Effector memory CD8-positive, alpha-beta T cell (primary cell): Measurements from ENCODE around the gene DDT.
"Not testable (repeated sequence)": the region's sequence is repeated elsewhere in the genome, so short reads cannot be mapped to it uniquely, and the experiment has no call there.

Experiments
- ATAC-seq: fragments of 150-1000 bp; cut with Tn5 transposase; replicated peaks from 2 replicates; pipeline ENCODE4 v1.10.0; 2021; ENCODE audit warnings: mild to moderate bottlenecking, moderate library complexity
- DNase-seq, 3 experiments: peaks; one replicate each; pipeline ENCODE4 v3.0.0; 2021
- H3K27ac Mint-ChIP-seq, 2 donors: one replicate each; pipeline ENCODE4 v1.8.0; 2022; ENCODE audit warnings: mild to moderate bottlenecking in 2 of 2, mixed read lengths in 2 of 2, moderate library complexity in 2 of 2
- H3K27me3 Mint-ChIP-seq, 2 donors: one replicate each; pipeline ENCODE4 v1.8.0; 2022; ENCODE audit warnings: mixed read lengths in 2 of 2
- H3K36me3 Mint-ChIP-seq: one replicate; pipeline ENCODE4 v1.8.0; 2022; ENCODE audit warnings: mild to moderate bottlenecking, moderate library complexity, mixed read lengths; ENCODE audit not compliant: insufficient read depth
- H3K4me1 Mint-ChIP-seq, 2 donors: one replicate each; pipeline ENCODE4 v1.8.0; 2022; ENCODE audit warnings: low read depth in 2 of 2, mixed read lengths in 2 of 2
- H3K4me3 Mint-ChIP-seq, 2 donors: one replicate each; pipeline ENCODE4 v1.8.0; 2022; ENCODE audit warnings: mild to moderate bottlenecking in 2 of 2, mixed read lengths in 2 of 2, moderate library complexity in 2 of 2
- H3K9me3 Mint-ChIP-seq, 2 donors: one replicate each; pipeline ENCODE4 v1.8.0; 2022; ENCODE audit warnings: mixed read lengths in 2 of 2
- total RNA-seq, 9 experiments: gene quantifications; one replicate each; lab custom pipeline; 2026; lab: John Stamatoyannopoulos, UW

Gene DDT
- 6.0 to 10.1 (median 7.1) reads per million in 9 experiments for total RNA-seq

GRCh38 chr22:23974345-23974744 lies at the start of gene DDT:
Gene DDT, minus strand, starts transcription at chr22:23974441. Its CDS starts 27 bp downstream, at chr22:23974414.
- peak; percentile 95 for ATAC-seq
- Mint-ChIP-seq H3K36me3 (peaks cover 16% of the 10 kb centered on the region), H3K4me1 (peaks cover 19 to 21% of the 10 kb centered on the region in 2 donors)
- not testable (repeated sequence) for H3K9me3 Mint-ChIP-seq, DNase-seq, H3K4me3 Mint-ChIP-seq, H3K27ac Mint-ChIP-seq, H3K27me3 Mint-ChIP-seq

- peak overlapping the region in 1 of 2 donors; percentile 70 for H3K27ac Mint-ChIP-seq
Observed at GRCh38 chr22:24023204-24023789, 49.1 kb upstream of the DDT start.

GRCh38 chr22:24021304-24021703 lies 47.1 kb upstream of the DDT start:
- no peak overlapping the region for H3K4me3 Mint-ChIP-seq
- H3K27ac Mint-ChIP-seq, result peak overlapping the region in 1 of 2 donors; percentile 69
- peaks cover 13 to 46% of the 10 kb centered on the region in 2 donors for H3K4me1 Mint-ChIP-seq
- H3K36me3 Mint-ChIP-seq, result peaks cover 16% of the 10 kb centered on the region
- DNase-seq, result no peak
- no peak for ATAC-seq
- H3K27me3 Mint-ChIP-seq, result no peaks in the 10 kb centered on the region
- no peaks in the 10 kb centered on the region for H3K9me3 Mint-ChIP-seq

More at GRCh38 chr22:24023204-24023789, 49.1 kb upstream of the DDT start:
- no peak overlapping the region for H3K4me3 Mint-ChIP-seq
- peaks cover 11 to 51% of the 10 kb centered on the region in 2 donors for H3K4me1 Mint-ChIP-seq
- DNase-seq (no peak), ATAC-seq (no peak)
- H3K27me3 Mint-ChIP-seq, result no peaks in the 10 kb centered on the region
- H3K36me3 Mint-ChIP-seq, result peaks cover 12% of the 10 kb centered on the region
- no peaks in the 10 kb centered on the region for H3K9me3 Mint-ChIP-seq

- ATAC-seq (no peak), DNase-seq (no peak)
- Mint-ChIP-seq H3K4me1 (peaks cover 14 to 41% of the 10 kb centered on the region in 2 donors), H3K4me3 (no peak overlapping the region), H3K27me3 (no peaks in the 10 kb centered on the region), H3K27ac (no peak overlapping the region), H3K36me3 (peaks cover 17% of the 10 kb centered on the region), H3K9me3 (no peaks in the 10 kb centered on the region)
Observed at GRCh38 chr22:24016156-24016555, 41.9 kb upstream of the DDT start.

GRCh38 chr22:24011735-24012068 lies 37.5 kb upstream of the DDT start:
- Mint-ChIP-seq H3K36me3 (peaks cover 15% of the 10 kb centered on the region), H3K4me3 (peak overlapping the region; percentile 94 to 96), H3K27me3 (no peaks in the 10 kb centered on the region), H3K9me3 (no peaks in the 10 kb centered on the region), H3K4me1 (peaks cover 14 to 37% of the 10 kb centered on the region in 2 donors), H3K27ac (peak overlapping the region; percentile 97 to 98)
- no peak for DNase-seq
- ATAC-seq, result no peak

- no peak for ATAC-seq
- peaks cover 14 to 30% of the 10 kb centered on the region in 2 donors for H3K4me1 Mint-ChIP-seq
- no peaks in the 10 kb centered on the region for H3K27me3 Mint-ChIP-seq
- H3K27ac Mint-ChIP-seq, result peak overlapping the region in 1 of 2 donors; percentile 97
- peaks cover 15% of the 10 kb centered on the region for H3K36me3 Mint-ChIP-seq
- H3K9me3 Mint-ChIP-seq, result no peaks in the 10 kb centered on the region
- DNase-seq, result no peak
- H3K4me3 Mint-ChIP-seq, result no peak overlapping the region
Observed at GRCh38 chr22:24010018-24010391, 35.8 kb upstream of the DDT start.

GRCh38 chr22:24009227-24010017 lies 35.2 kb upstream of the DDT start:
- no peak for DNase-seq
- no peaks in the 10 kb centered on the region for H3K27me3 Mint-ChIP-seq
- H3K9me3 Mint-ChIP-seq, result no peaks in the 10 kb centered on the region
- H3K36me3 Mint-ChIP-seq, result peaks cover 15% of the 10 kb centered on the region
- peaks cover 14 to 25% of the 10 kb centered on the region in 2 donors for H3K4me1 Mint-ChIP-seq
- peak overlapping the region in 1 of 2 donors; percentile 97 for H3K27ac Mint-ChIP-seq
- ATAC-seq, result no peak
- no peak overlapping the region for H3K4me3 Mint-ChIP-seq

- no peak overlapping the region for H3K27ac Mint-ChIP-seq
- H3K27me3 Mint-ChIP-seq, result no peaks in the 10 kb centered on the region
- ATAC-seq (no peak), DNase-seq (no peak)
- peaks cover 11 to 21% of the 10 kb centered on the region in 2 donors for H3K4me1 Mint-ChIP-seq
- H3K36me3 Mint-ChIP-seq, result peaks cover 15% of the 10 kb centered on the region
- no peaks in the 10 kb centered on the region for H3K9me3 Mint-ChIP-seq
- H3K4me3 Mint-ChIP-seq, result no peak overlapping the region
Observed at GRCh38 chr22:24008381-24009226, 34.4 kb upstream of the DDT start.

GRCh38 chr22:24008022-24008283 lies 33.7 kb upstream of the DDT start:
- Mint-ChIP-seq H3K9me3 (no peaks in the 10 kb centered on the region), H3K27me3 (no peaks in the 10 kb centered on the region), H3K4me1 (peaks cover 8 to 16% of the 10 kb centered on the region in 2 donors), H3K4me3 (no peak overlapping the region), H3K36me3 (peaks cover 11% of the 10 kb centered on the region), H3K27ac (no peak overlapping the region)
- DNase-seq (no peak), ATAC-seq (no peak)

- Mint-ChIP-seq H3K27me3 (no peaks in the 10 kb centered on the region), H3K4me3 (no peak overlapping the region), H3K4me1 (peaks cover 7 to 15% of the 10 kb centered on the region in 2 donors), H3K9me3 (no peaks in the 10 kb centered on the region), H3K36me3 (peaks cover 11% of the 10 kb centered on the region), H3K27ac (no peak overlapping the region)
- ATAC-seq, result no peak
- DNase-seq, result no peak
Observed at GRCh38 chr22:24007253-24008021, 33.2 kb upstream of the DDT start.

GRCh38 chr22:24006914-24007214 lies 32.6 kb upstream of the DDT start:
- ATAC-seq, result no peak
- peaks cover 3 to 4% of the 10 kb centered on the region in 2 donors for H3K27me3 Mint-ChIP-seq
- no peaks in the 10 kb centered on the region for H3K9me3 Mint-ChIP-seq
- H3K27ac Mint-ChIP-seq, result no peak overlapping the region
- no peak for DNase-seq
- no peak overlapping the region for H3K4me3 Mint-ChIP-seq
- H3K4me1 Mint-ChIP-seq, result peaks cover 5 to 12% of the 10 kb centered on the region in 2 donors
- H3K36me3 Mint-ChIP-seq, result peaks cover 11% of the 10 kb centered on the region

- no peaks in the 10 kb centered on the region for H3K9me3 Mint-ChIP-seq
- H3K27ac Mint-ChIP-seq, result no peak overlapping the region
- H3K4me3 Mint-ChIP-seq, result no peak overlapping the region
- ATAC-seq (no peak), DNase-seq (no peak)
- H3K36me3 Mint-ChIP-seq, result peaks cover 8% of the 10 kb centered on the region
- H3K4me1 Mint-ChIP-seq, result peaks cover 5 to 9% of the 10 kb centered on the region in 2 donors
- peaks cover 8 to 9% of the 10 kb centered on the region in 2 donors for H3K27me3 Mint-ChIP-seq
Observed at GRCh38 chr22:24006207-24006913, 32.1 kb upstream of the DDT start.

GRCh38 chr22:24005201-24005600 lies 31.0 kb upstream of the DDT start, which contains the start of gene GSTT4:
Gene GSTT4, minus strand, starts transcription at chr22:24005453. Its CDS starts 97 bp downstream, at chr22:24005356.
- Mint-ChIP-seq H3K9me3 (no peaks in the 10 kb centered on the region), H3K27me3 (peaks cover 8 to 10% of the 10 kb centered on the region in 2 donors), H3K4me1 (peaks cover 0 to 3% of the 10 kb centered on the region in 2 donors), H3K4me3 (no peak within 1 kb of the TSS), H3K36me3 (no peaks in the 10 kb centered on the region), H3K27ac (peak within 1 kb of the TSS in 1 of 2 donors; percentile 44)
- DNase-seq, result no peak
- no peak for ATAC-seq
